Peyer's patch (tissue), 4 donors: ENCODE results near the gene SCP2.
A peak's percentile ranks its signal among the peaks of the same experiment; 100 is the strongest.

Source experiments
- CTCF ChIP-seq, 6 experiments: fragments of 450-650 bp in 4 of 6; fragments of 200-600 bp in 2 of 6; sonication (generic) in 1 of 6; IDR thresholded peaks; one replicate each; pipeline ENCODE4 v1.5.1; 2017 to 2019; ENCODE audit warnings: antibody characterized with exemption in 6 of 6, mild to moderate bottlenecking in 3 of 6, moderate library complexity in 1 of 6
- POLR2A ChIP-seq, 2 donors: fragments of 450-650 bp; IDR thresholded peaks; one replicate each; pipeline ENCODE4 v1.5.1; 2017; ENCODE audit warnings: antibody characterized with exemption in 2 of 2, mild to moderate bottlenecking in 2 of 2, moderate library complexity in 2 of 2

GRCh38 chr1:52904927-52905698, 22.0 kb upstream of the SCP2 start:
- TF ChIP-seq CTCF (IDR thresholded peaks at IDR 0.05) (peak in 4 of 6 experiments; percentile 11 to 35 (median 23)), POLR2A (IDR thresholded peaks at IDR 0.05) (no peak)
